Calu3 (cell line): ENCODE data around the gene ELOVL6. TPM values are rescaled to one million over a fixed set of nuclear protein-coding genes. Genes with fewer than 3 reads are reported as not detected.

Source experiments
- BruUV-seq: library from RNA; stranded (reverse); fragments of 400-500 nt; replicated peaks from 2 replicates; lab custom pipeline; 2021; lab: Mats Ljungman, UMichigan
- CTCF ChIA-PET: fragments of 300-600 bp; sonication (Branson Sonifier 250); formaldehyde crosslinking; loops from one replicate; lab custom pipeline; 2022; ENCODE audit warnings: antibody characterized with exemption; lab: Charles Lee
- DNase-seq: peaks from one replicate; pipeline ENCODE4 v3.0.0; 2022
- H3K27ac Mint-ChIP-seq: one replicate; pipeline ENCODE4 v1.8.0; 2022; ENCODE audit warnings: mixed read lengths; ENCODE audit not compliant: unreplicated experiment
- H3K27me3 Mint-ChIP-seq: one replicate; pipeline ENCODE4 v1.8.0; 2022; ENCODE audit warnings: mixed read lengths; ENCODE audit not compliant: unreplicated experiment
- H3K36me3 Mint-ChIP-seq: one replicate; pipeline ENCODE4 v1.8.0; 2022; ENCODE audit warnings: mild to moderate bottlenecking, moderate library complexity, mixed read lengths; ENCODE audit not compliant: insufficient read depth, unreplicated experiment
- H3K4me1 Mint-ChIP-seq: one replicate; pipeline ENCODE4 v1.8.0; 2022; ENCODE audit warnings: mild to moderate bottlenecking, low read depth, mixed read lengths; ENCODE audit not compliant: unreplicated experiment
- H3K4me3 Mint-ChIP-seq: one replicate; pipeline ENCODE4 v1.8.0; 2022; ENCODE audit warnings: mild to moderate bottlenecking, low read depth, moderate library complexity, mixed read lengths; ENCODE audit not compliant: unreplicated experiment
- H3K9me3 Mint-ChIP-seq: one replicate; pipeline ENCODE4 v1.8.0; 2022; ENCODE audit warnings: low read depth, mixed read lengths; ENCODE audit not compliant: unreplicated experiment
- intact Hi-C: fragments of 100-400 bp; cut with micrococcal nuclease; formaldehyde crosslinking; loops from one replicate; pipeline ENCODE4 v1.10.0; 2022; ENCODE audit not compliant: unreplicated experiment
- total RNA-seq: library from RNA; stranded (reverse); gene quantifications from 2 replicates; pipeline ENCODE4 v1.2.3, GENCODE V29; 2022
- TF ChIP-seq, protein P1 (sequence below): fragments of 200-600 bp; IDR thresholded peaks from one replicate; pipeline ENCODE4 v1.8.0; 2022; ENCODE audit warnings: antibody characterized with exemption; ENCODE audit not compliant: unreplicated experiment

Gene ELOVL6
- total RNA-seq, 1 experiment from 2014 or later: 26.1 TPM

DNA sequence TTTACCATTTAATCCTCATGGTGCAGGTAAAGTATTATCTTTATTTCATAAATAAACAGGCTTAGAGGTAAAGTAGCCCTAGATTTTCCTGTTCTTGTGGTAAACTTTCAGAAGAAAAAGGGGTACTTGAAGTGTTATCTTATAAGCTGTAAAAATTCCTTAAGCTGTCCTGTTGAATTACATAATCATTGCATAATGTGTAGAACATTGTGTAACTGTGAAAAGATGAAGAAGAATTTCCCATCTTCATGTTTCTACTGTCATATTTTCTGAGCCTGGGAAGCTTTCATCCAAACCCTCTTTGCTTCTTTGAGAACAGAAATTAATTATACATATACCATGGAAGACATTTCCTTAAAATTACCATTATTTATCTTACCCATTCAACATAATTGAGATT lies 90.5 kb downstream of the ELOVL6 start:
- TF ChIP-seq, protein P1, sequence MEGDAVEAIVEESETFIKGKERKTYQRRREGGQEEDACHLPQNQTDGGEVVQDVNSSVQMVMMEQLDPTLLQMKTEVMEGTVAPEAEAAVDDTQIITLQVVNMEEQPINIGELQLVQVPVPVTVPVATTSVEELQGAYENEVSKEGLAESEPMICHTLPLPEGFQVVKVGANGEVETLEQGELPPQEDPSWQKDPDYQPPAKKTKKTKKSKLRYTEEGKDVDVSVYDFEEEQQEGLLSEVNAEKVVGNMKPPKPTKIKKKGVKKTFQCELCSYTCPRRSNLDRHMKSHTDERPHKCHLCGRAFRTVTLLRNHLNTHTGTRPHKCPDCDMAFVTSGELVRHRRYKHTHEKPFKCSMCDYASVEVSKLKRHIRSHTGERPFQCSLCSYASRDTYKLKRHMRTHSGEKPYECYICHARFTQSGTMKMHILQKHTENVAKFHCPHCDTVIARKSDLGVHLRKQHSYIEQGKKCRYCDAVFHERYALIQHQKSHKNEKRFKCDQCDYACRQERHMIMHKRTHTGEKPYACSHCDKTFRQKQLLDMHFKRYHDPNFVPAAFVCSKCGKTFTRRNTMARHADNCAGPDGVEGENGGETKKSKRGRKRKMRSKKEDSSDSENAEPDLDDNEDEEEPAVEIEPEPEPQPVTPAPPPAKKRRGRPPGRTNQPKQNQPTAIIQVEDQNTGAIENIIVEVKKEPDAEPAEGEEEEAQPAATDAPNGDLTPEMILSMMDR: no peak
- no peaks in the 10 kb centered on the region for H3K27me3 Mint-ChIP-seq
- no TSS peak for BruUV-seq
- CTCF ChIA-PET: no interaction called here
- DNase-seq: no peak
- H3K9me3 Mint-ChIP-seq: no peaks in the 10 kb centered on the region
- peaks cover 7% of the 10 kb centered on the region for H3K4me1 Mint-ChIP-seq
- no peak overlapping the region for H3K4me3 Mint-ChIP-seq
- intact Hi-C loops: no loop called here
- no peaks in the 10 kb centered on the region for H3K36me3 Mint-ChIP-seq
- no peak overlapping the region for H3K27ac Mint-ChIP-seq

DNA sequence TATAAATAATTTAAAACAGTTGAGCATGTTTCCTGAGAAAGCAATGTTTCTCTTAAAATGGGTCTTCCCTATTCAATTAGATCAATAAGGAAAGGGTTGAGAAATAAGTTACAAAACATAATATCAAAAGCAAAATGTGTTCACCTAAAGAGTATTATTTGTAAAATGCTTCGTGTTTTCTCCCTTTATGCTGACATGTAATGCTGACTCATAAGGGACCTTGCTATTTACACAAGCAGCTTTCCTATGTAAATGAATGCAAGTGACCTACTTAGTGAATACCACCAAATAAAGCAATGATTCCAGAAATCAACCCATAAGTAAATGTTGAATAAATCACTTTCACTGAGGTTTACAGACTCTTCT lies 91.5 kb downstream of the ELOVL6 start:
- Mint-ChIP-seq H3K27me3 (no peaks in the 10 kb centered on the region), H3K27ac (peak overlapping the region; percentile 54), H3K36me3 (no peaks in the 10 kb centered on the region), H3K9me3 (no peaks in the 10 kb centered on the region), H3K4me1 (peaks cover 7% of the 10 kb centered on the region), H3K4me3 (no peak overlapping the region)
- CTCF ChIA-PET: no interaction called here
- intact Hi-C loops: no loop called here
- TF ChIP-seq, protein P1: no peak
- no TSS peak for BruUV-seq
- DNase-seq: no peak

DNA sequence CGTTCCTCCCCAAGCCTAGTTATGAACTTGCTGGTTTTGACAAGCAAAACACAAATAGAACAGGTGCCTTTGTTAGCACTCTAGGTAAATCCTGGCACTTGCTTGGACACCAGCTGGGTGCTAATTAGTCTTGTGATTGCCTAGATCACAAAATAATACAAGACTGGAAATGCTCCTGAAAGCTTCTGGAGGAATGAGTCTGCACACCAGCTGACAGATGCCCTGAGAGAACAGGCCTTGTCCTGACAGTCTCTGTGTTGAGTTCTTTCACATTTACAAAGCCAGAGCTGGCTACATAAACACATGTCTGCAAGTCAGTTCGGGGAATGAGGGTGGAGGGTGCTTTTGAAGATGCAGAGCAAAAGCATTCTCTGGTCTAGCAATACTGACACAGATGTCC lies 93.8 kb downstream of the ELOVL6 start:
- TF ChIP-seq, protein P1: no peak
- CTCF ChIA-PET: no interaction called here

DNA sequence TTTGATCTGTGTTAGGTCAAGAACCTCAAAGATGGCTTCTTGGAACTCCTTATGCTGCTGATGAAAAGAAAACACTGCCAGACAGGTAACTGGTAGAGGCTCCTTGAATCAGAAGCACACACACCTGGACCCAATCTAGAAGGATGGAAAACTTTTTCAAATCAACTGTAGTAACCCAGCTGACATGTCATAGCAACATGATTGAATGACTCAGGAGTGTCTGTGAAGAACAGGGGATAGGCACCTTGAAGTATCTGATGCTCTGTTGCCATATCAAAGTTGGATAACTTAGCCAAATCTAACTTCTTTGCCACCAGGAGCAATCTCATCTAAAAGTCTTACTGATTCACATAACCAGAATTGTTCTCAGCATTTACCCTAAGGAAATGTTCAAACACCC lies 98.8 kb downstream of the ELOVL6 start:
- no peak overlapping the region for H3K4me3 Mint-ChIP-seq
- DNase-seq: no peak
- H3K9me3 Mint-ChIP-seq: peaks cover 2% of the 10 kb centered on the region
- no peaks in the 10 kb centered on the region for H3K27me3 Mint-ChIP-seq
- intact Hi-C loops: no loop called here
- H3K4me1 Mint-ChIP-seq: no peaks in the 10 kb centered on the region
- TF ChIP-seq, protein P1: no peak
- no peak overlapping the region for H3K27ac Mint-ChIP-seq
- BruUV-seq: no TSS peak
- CTCF ChIA-PET: no interaction called here
- no peaks in the 10 kb centered on the region for H3K36me3 Mint-ChIP-seq

More for the DNA sequence above, 93.8 kb downstream of the ELOVL6 start:
- H3K36me3 Mint-ChIP-seq: no peaks in the 10 kb centered on the region
- no peak overlapping the region for H3K27ac Mint-ChIP-seq
- no peak for DNase-seq
- H3K4me1 Mint-ChIP-seq: peaks cover 7% of the 10 kb centered on the region
- H3K27me3 Mint-ChIP-seq: no peaks in the 10 kb centered on the region
- intact Hi-C loops: no loop called here
- no peak overlapping the region for H3K4me3 Mint-ChIP-seq
- BruUV-seq: no TSS peak
- no peaks in the 10 kb centered on the region for H3K9me3 Mint-ChIP-seq
